ENCODE results near the gene NLRP5.

- no peak for TF ChIP-seq CTCF (IDR thresholded peaks at IDR 0.05; ENCODE audit: low read depth, low read length, poor library complexity, severe bottlenecking)
- TF ChIP-seq EZH2phosphoT487 (IDR thresholded peaks at IDR 0.05; ENCODE audit: borderline replicate concordance, low read length) = no peak
These were observed 117.8 kb downstream of the NLRP5 start for GRCh38 chr19:56104423-56104822.

All from DOHH2 (cell line).